Measurements from ENCODE around the gene DDB1. TPM values are rescaled to one million over a fixed set of nuclear protein-coding genes. Genes with fewer than 3 reads are reported as not detected.

DDB1 gene
- total and polyA plus RNA-seq, 2 of the 13 experiments (the other 11 are each of a cell fraction or from before 2014, with no cell fraction given), result 217 to 266 TPM

DNA sequence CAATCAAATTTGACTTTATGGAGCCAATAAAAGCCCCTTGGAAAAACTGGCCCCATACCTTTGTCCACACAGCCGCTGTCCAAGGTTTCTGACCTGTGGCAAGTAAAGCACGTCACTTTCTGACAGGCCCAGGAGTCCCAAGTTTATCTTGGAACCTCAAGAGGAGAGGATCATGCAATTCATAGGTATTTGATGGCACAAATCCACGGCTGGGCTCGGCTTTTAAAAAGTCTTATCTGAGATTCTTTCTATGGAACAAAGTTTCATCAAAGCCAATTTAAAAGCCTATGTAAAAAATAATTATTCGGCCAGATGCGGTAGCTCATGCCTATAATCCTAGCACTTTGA, 42.8 kb upstream of the DDB1 start:
- H3K36me3 ChIP-seq (replicated peaks in 1 of 2; ENCODE audit: control insufficient read depth in 1 of 2, insufficient read depth in 2 of 2, low read length in 2 of 2), result 0 out of 5 replicates have a peak, but pooled peaks cover 0 to 2% of the 10 kb centered on the region in 2 experiments
- FAIRE-seq, result no peak
- in situ Hi-C loops (cut with HindIII; ENCODE audit: extremely low pct_ligation_motif_present, low pct_unique_long_range_greater_than_20kb), result no loop called here
- no peak overlapping the region for H2AFZ ChIP-seq (ENCODE audit: low read length)
- peaks cover 11% of the 10 kb centered on the region for H3K4me1 ChIP-seq (ENCODE audit: insufficient read depth, low read length)
- no peak overlapping the region for H3K4me3 ChIP-seq (replicated peaks in 1 of 3; ENCODE audit: insufficient read depth in 1 of 3, low read depth in 2 of 3, low read length in 3 of 3)
- no peak overlapping the region for H3K4me2 ChIP-seq (ENCODE audit: low read depth, low read length)
- TF ChIP-seq ZNF382 (CRISPR knock-in tag; IDR thresholded peaks at IDR 0.05; ENCODE audit: borderline replicate concordance), result no peak
- TF ChIP-seq, protein P1, sequence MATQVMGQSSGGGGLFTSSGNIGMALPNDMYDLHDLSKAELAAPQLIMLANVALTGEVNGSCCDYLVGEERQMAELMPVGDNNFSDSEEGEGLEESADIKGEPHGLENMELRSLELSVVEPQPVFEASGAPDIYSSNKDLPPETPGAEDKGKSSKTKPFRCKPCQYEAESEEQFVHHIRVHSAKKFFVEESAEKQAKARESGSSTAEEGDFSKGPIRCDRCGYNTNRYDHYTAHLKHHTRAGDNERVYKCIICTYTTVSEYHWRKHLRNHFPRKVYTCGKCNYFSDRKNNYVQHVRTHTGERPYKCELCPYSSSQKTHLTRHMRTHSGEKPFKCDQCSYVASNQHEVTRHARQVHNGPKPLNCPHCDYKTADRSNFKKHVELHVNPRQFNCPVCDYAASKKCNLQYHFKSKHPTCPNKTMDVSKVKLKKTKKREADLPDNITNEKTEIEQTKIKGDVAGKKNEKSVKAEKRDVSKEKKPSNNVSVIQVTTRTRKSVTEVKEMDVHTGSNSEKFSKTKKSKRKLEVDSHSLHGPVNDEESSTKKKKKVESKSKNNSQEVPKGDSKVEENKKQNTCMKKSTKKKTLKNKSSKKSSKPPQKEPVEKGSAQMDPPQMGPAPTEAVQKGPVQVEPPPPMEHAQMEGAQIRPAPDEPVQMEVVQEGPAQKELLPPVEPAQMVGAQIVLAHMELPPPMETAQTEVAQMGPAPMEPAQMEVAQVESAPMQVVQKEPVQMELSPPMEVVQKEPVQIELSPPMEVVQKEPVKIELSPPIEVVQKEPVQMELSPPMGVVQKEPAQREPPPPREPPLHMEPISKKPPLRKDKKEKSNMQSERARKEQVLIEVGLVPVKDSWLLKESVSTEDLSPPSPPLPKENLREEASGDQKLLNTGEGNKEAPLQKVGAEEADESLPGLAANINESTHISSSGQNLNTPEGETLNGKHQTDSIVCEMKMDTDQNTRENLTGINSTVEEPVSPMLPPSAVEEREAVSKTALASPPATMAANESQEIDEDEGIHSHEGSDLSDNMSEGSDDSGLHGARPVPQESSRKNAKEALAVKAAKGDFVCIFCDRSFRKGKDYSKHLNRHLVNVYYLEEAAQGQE (IDR thresholded peaks at IDR 0.05; ENCODE audit: borderline replicate concordance in 1 of 2, low read depth in 1 of 2, low read length in 2 of 2), result peak in 1 of 2 experiments; percentile 29; a peak in 1 of 4 replicates
- peaks cover 3% of the 10 kb centered on the region; the same call in 1 of the 2 replicates for H3K9me3 ChIP-seq (ENCODE audit: low read length)
- no peak overlapping the region for H3K9ac ChIP-seq (ENCODE audit: insufficient read depth, low read depth, low read length)
- ATAC-seq, result no peak
- ChIA-PET POLR2A (no interaction called here), CTCF (ENCODE audit: low intra/inter-chr PET ratio, low total read pairs) (no interaction called here)
- no TSS peak for BruUV-seq (replicated peaks)
- WGBS (ENCODE audit: low lambda C conversion rate), result 100% methylated on average over 6 of the region's 6 CpGs
- intact Hi-C loops (cut with micrococcal nuclease; ENCODE audit: unreplicated experiment), result no loop called here
- no peaks in the 10 kb centered on the region for H4K20me1 ChIP-seq (ENCODE audit: insufficient read depth, low read length)
- no peaks in the 10 kb centered on the region for H3K27me3 ChIP-seq (ENCODE audit: control insufficient read depth in 1 of 2, insufficient read depth in 2 of 2, low read length in 2 of 2)
- H3K27ac ChIP-seq (ENCODE audit: extremely low read length, insufficient read depth, low read length), result no peak overlapping the region
- DNase-seq (ENCODE audit: low spot score), result no peak
- H3K79me2 ChIP-seq (ENCODE audit: insufficient read depth, low read length), result no peaks in the 10 kb centered on the region

DNA sequence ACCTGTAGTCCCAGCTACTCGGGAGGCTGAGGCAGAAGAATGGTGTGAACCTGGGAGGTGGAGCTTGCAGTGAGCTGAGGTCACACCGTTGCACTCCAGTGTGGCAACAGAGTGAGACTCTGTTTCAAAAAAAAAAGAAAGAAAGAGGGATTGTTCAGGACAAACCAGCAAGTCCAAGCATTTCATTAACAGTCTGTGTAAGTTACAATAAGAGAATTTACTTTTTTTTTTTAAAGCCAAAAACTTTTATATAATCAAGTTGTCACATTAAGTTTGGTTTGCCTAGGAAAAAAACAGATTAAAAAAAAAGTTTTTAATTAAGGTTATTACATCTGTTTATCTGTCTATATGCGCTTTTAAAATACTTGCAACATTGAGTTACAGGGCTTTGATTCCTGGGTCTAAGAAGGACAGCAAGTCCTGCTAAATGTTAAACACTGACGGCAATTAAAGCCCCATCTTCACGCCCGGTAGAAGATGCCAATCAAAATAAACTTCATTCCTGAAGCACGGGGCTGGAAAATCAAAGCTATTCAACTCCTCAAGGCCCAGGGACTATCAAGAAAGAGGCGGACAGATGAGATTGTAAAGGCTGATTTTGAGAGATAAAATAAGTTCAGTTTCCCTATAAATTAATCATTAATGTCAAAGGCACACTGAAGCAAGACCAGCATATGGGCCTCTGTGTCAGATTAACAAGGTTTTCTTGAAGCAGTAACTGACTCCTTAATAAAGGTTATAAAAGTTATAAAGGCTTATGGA, 39.9 kb upstream of the DDB1 start:
- no TSS peak for BruUV-seq (replicated peaks)
- in situ Hi-C loops (cut with HindIII; ENCODE audit: extremely low pct_ligation_motif_present, low pct_unique_long_range_greater_than_20kb), result no loop called here
- no peak for DNase-seq (ENCODE audit: low spot score)
- Histone ChIP-seq H3K36me3 (replicated peaks in 1 of 2; ENCODE audit: control insufficient read depth in 1 of 2, insufficient read depth in 2 of 2, low read length in 2 of 2) (peaks cover 0 to 12% of the 10 kb centered on the region in 2 experiments; a peak in 3 of 5 replicates), H3K9ac (ENCODE audit: insufficient read depth, low read depth, low read length) (no peak overlapping the region), H3K9me3 (ENCODE audit: low read length) (peaks cover 3% of the 10 kb centered on the region; the same call in 1 of the 2 replicates), H4K20me1 (ENCODE audit: insufficient read depth, low read length) (no peaks in the 10 kb centered on the region), H3K4me2 (ENCODE audit: low read depth, low read length) (no peak overlapping the region), H3K4me1 (ENCODE audit: insufficient read depth, low read length) (peaks cover 24% of the 10 kb centered on the region), H3K27me3 (ENCODE audit: control insufficient read depth in 1 of 2, insufficient read depth in 2 of 2, low read length in 2 of 2) (no peaks in the 10 kb centered on the region), H3K4me3 (replicated peaks in 1 of 3; ENCODE audit: insufficient read depth in 1 of 3, low read depth in 2 of 3, low read length in 3 of 3) (no peak overlapping the region), H3K79me2 (ENCODE audit: insufficient read depth, low read length) (no peaks in the 10 kb centered on the region), H3K27ac (ENCODE audit: extremely low read length, insufficient read depth, low read length) (no peak overlapping the region), H2AFZ (ENCODE audit: low read length) (no peak overlapping the region)
- no peak for ATAC-seq
- CTCF ChIA-PET (ENCODE audit: low intra/inter-chr PET ratio, low total read pairs), result no interaction called here
- intact Hi-C loops (cut with micrococcal nuclease; ENCODE audit: unreplicated experiment), result no loop called here
- WGBS (ENCODE audit: low lambda C conversion rate), result 96% methylated on average over 8 of the region's 8 CpGs
- POLR2A ChIA-PET, result interaction anchor here (1.4 kb wide), 1 partner anchor 11 kb away, joined by 8 read pairs; the partner anchor contains the start of genes CYB561A3 and TMEM138
- FAIRE-seq, result no peak
- TF ChIP-seq, protein P2, sequence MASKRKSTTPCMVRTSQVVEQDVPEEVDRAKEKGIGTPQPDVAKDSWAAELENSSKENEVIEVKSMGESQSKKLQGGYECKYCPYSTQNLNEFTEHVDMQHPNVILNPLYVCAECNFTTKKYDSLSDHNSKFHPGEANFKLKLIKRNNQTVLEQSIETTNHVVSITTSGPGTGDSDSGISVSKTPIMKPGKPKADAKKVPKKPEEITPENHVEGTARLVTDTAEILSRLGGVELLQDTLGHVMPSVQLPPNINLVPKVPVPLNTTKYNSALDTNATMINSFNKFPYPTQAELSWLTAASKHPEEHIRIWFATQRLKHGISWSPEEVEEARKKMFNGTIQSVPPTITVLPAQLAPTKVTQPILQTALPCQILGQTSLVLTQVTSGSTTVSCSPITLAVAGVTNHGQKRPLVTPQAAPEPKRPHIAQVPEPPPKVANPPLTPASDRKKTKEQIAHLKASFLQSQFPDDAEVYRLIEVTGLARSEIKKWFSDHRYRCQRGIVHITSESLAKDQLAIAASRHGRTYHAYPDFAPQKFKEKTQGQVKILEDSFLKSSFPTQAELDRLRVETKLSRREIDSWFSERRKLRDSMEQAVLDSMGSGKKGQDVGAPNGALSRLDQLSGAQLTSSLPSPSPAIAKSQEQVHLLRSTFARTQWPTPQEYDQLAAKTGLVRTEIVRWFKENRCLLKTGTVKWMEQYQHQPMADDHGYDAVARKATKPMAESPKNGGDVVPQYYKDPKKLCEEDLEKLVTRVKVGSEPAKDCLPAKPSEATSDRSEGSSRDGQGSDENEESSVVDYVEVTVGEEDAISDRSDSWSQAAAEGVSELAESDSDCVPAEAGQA (IDR thresholded peaks at IDR 0.05; ENCODE audit: low read depth), result no peak
- TF ChIP-seq, protein P2 (CRISPR knock-in tag; IDR thresholded peaks at IDR 0.05; ENCODE audit: borderline replicate concordance), result no peak
